SU-DHL-6 (cell line): ENCODE measurements around the gene MT1X.

ENCODE experiments used
- CTCF ChIP-seq: fragments of 200-600 bp; sonication (generic); IDR thresholded peaks from one replicate; pipeline ENCODE4 v1.5.1; 2017; ENCODE audit warnings: antibody characterized with exemption, mild to moderate bottlenecking, low read length, moderate library complexity; ENCODE audit not compliant: insufficient read depth, poor library complexity, severe bottlenecking
- EZH2phosphoT487 ChIP-seq: fragments of 200-600 bp; sonication (generic), shearing (Covaris generic); conservative IDR thresholded peaks from 2 replicates; pipeline ENCODE4 v1.6.1; 2018; ENCODE audit warnings: mild to moderate bottlenecking, antibody characterized with exemption, low read length, moderate library complexity, mixed read lengths

- TF ChIP-seq CTCF (no peak), EZH2phosphoT487 (no peak)
These were observed 48.7 kb upstream of the MT1X start for GRCh38 chr16:56633535-56633934.
